ENCODE measurements around the gene NTS.

Gene NTS

GRCh38 chr12:85874031-85874461, at the start of gene NTS:
TSS of gene NTS (plus strand) at chr12:85874295. CDS start at chr12:85874404, 109 bp downstream.
- DNase-seq (ENCODE audit: low spot score) = no peak

- DNase-seq (ENCODE audit: low spot score) = no peak
Measured at GRCh38 chr12:85825746-85826145, 48.3 kb upstream of the NTS start.

GRCh38 chr12:85828576-85828975, 45.5 kb upstream of the NTS start:
- DNase-seq (ENCODE audit: low spot score) = no peak

- no peak for DNase-seq (ENCODE audit: low spot score)
Measured at GRCh38 chr12:85829391-85829790, 44.7 kb upstream of the NTS start.

GRCh38 chr12:85831327-85831990, 42.6 kb upstream of the NTS start:
- DNase-seq (ENCODE audit: low spot score) = no peak

GRCh38 chr12:85833579-85833978, 40.5 kb upstream of the NTS start:
- no peak for DNase-seq (ENCODE audit: low spot score)

GRCh38 chr12:85834378-85834777, 39.7 kb upstream of the NTS start:
- DNase-seq (ENCODE audit: low spot score) = no peak

- DNase-seq (ENCODE audit: low spot score) = no peak
Measured at GRCh38 chr12:85835426-85836196, 38.5 kb upstream of the NTS start.

GRCh38 chr12:85836197-85837090, 37.7 kb upstream of the NTS start, which contains the start of gene RASSF9:
TSS of gene RASSF9 (minus strand) at chr12:85836409. CDS start at chr12:85836201, 208 bp downstream.
- peak; percentile 43 for DNase-seq (ENCODE audit: low spot score)

GRCh38 chr12:85843606-85844310, 30.3 kb upstream of the NTS start:
- DNase-seq (ENCODE audit: low spot score) = no peak

- DNase-seq (ENCODE audit: low spot score) = no peak
Measured at GRCh38 chr12:85849344-85849743, 24.8 kb upstream of the NTS start.

GRCh38 chr12:85855305-85855704, 18.8 kb upstream of the NTS start:
- DNase-seq (ENCODE audit: low spot score) = no peak

- no peak for DNase-seq (ENCODE audit: low spot score)
Measured at GRCh38 chr12:85856966-85857365, 17.1 kb upstream of the NTS start.

GRCh38 chr12:85865890-85866289, 8.2 kb upstream of the NTS start:
- DNase-seq (ENCODE audit: low spot score) = no peak

- DNase-seq (ENCODE audit: low spot score) = peak; percentile 45
Measured at GRCh38 chr12:85866986-85867776, 6.9 kb upstream of the NTS start.

GRCh38 chr12:85872497-85873091, 1.5 kb upstream of the NTS start:
- peak; percentile 69 for DNase-seq (ENCODE audit: low spot score)

- DNase-seq (ENCODE audit: low spot score) = no peak
Measured at GRCh38 chr12:85877459-85877858, 3.4 kb downstream of the NTS start.

- no peak for DNase-seq (ENCODE audit: low spot score)
Measured at GRCh38 chr12:85883763-85884162, 9.7 kb downstream of the NTS start.

GRCh38 chr12:85894653-85895052, 20.6 kb downstream of the NTS start:
- no peak for DNase-seq (ENCODE audit: low spot score)

GRCh38 chr12:85920324-85920947, 46.3 kb downstream of the NTS start:
- DNase-seq (ENCODE audit: low spot score) = no peak
